HL-60 (cell line): ENCODE results near the gene ANKRD9.
"Not testable (repeated sequence)": the region's sequence is repeated elsewhere in the genome, so short reads cannot be mapped to it uniquely, and the experiment has no call there.

Experiments
- GABPA ChIP-seq: IDR thresholded peaks from 2 replicates; pipeline ENCODE4 v1.6.1; 2012; ENCODE audit warnings: low read depth
- TF ChIP-seq, protein P1 (sequence below): IDR thresholded peaks from one replicate; pipeline ENCODE4 v1.5.1; 2011; ENCODE audit warnings: low read length, control low read depth, inconsistent platforms; ENCODE audit not compliant: insufficient read depth
- TF ChIP-seq, protein P2 (sequence below): IDR thresholded peaks from 2 replicates; pipeline ENCODE4 v1.6.1; 2012; ENCODE audit warnings: low read depth; ENCODE audit not compliant: insufficient replicate concordance

DNA sequence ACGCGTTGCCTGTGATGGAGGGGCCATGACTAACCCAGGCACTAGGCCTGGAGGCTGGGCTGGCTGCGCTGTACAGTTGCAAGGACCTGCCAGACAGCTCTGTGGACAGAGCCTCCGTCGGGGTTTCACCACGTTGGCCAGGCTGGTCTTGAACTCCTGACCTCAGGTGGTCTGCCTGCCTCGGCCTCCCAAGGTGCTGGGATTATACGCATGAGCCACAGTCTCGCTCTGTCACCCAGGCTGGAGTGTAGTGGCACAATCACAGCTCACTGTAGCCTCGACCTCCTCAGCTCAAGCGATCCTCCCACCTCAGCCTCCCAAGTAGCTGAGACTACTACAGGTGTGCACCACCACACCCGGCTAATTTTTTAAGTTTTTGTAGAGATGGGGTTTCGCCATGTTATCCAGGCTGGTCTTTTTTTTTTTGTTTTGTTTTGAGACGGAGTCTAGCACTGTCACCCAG lies 31.5 kb upstream of the ANKRD9 start:
- TF ChIP-seq, protein P1, sequence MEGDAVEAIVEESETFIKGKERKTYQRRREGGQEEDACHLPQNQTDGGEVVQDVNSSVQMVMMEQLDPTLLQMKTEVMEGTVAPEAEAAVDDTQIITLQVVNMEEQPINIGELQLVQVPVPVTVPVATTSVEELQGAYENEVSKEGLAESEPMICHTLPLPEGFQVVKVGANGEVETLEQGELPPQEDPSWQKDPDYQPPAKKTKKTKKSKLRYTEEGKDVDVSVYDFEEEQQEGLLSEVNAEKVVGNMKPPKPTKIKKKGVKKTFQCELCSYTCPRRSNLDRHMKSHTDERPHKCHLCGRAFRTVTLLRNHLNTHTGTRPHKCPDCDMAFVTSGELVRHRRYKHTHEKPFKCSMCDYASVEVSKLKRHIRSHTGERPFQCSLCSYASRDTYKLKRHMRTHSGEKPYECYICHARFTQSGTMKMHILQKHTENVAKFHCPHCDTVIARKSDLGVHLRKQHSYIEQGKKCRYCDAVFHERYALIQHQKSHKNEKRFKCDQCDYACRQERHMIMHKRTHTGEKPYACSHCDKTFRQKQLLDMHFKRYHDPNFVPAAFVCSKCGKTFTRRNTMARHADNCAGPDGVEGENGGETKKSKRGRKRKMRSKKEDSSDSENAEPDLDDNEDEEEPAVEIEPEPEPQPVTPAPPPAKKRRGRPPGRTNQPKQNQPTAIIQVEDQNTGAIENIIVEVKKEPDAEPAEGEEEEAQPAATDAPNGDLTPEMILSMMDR = not testable (repeated sequence)
- not testable (repeated sequence) for TF ChIP-seq GABPA
- TF ChIP-seq, protein P2, sequence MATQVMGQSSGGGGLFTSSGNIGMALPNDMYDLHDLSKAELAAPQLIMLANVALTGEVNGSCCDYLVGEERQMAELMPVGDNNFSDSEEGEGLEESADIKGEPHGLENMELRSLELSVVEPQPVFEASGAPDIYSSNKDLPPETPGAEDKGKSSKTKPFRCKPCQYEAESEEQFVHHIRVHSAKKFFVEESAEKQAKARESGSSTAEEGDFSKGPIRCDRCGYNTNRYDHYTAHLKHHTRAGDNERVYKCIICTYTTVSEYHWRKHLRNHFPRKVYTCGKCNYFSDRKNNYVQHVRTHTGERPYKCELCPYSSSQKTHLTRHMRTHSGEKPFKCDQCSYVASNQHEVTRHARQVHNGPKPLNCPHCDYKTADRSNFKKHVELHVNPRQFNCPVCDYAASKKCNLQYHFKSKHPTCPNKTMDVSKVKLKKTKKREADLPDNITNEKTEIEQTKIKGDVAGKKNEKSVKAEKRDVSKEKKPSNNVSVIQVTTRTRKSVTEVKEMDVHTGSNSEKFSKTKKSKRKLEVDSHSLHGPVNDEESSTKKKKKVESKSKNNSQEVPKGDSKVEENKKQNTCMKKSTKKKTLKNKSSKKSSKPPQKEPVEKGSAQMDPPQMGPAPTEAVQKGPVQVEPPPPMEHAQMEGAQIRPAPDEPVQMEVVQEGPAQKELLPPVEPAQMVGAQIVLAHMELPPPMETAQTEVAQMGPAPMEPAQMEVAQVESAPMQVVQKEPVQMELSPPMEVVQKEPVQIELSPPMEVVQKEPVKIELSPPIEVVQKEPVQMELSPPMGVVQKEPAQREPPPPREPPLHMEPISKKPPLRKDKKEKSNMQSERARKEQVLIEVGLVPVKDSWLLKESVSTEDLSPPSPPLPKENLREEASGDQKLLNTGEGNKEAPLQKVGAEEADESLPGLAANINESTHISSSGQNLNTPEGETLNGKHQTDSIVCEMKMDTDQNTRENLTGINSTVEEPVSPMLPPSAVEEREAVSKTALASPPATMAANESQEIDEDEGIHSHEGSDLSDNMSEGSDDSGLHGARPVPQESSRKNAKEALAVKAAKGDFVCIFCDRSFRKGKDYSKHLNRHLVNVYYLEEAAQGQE = not testable (repeated sequence)
